Stimulated activated CD8-positive, alpha-beta memory T cell treated with anti-CD3 and anti-CD28 coated beads, Interleukin-2, amount 100 ng/mL, for 48 hours (primary cell): Measurements from ENCODE around the gene MEA1.
A peak's percentile ranks its signal among the peaks of the same experiment; 100 is the strongest.

Experiments
- DNase-seq, 2 donors: peaks; one replicate each; pipeline ENCODE4 v3.0.0-alpha.2; 2020; ENCODE audit warnings: low read depth in 2 of 2

MEA1 gene

GRCh38 chr6:42970871-42971612 lies 42.7 kb downstream of the MEA1 start:
- no peak for DNase-seq

- DNase-seq = no peak
These were observed 43.8 kb downstream of the MEA1 start for GRCh38 chr6:42969934-42970333.

GRCh38 chr6:42969431-42969830 lies 44.3 kb downstream of the MEA1 start:
- no peak for DNase-seq

- DNase-seq = no peak
These were observed 45.0 kb downstream of the MEA1 start for GRCh38 chr6:42968783-42969182.

GRCh38 chr6:42968126-42968701 lies 45.5 kb downstream of the MEA1 start:
- no peak for DNase-seq

DNA sequence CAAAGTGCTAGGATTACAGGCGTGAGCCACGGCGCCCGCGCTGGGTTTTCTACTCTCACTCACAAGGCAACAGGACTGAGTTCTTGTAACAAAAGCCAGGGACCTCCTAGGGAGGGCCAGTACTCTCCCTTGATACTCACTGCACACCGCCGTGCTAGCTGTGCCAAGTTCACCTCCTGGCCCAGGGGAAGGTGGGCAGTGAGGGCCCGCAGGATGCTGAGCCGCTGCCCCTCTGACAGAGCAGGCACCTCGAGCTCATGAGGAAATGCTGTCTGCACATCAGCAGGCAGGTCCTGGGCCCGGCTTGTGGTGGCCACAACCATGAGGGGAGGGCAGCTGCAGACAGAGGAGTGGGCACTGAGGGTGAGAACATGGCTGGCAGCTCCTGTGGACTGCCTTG lies 46.5 kb downstream of the MEA1 start:
- no peak for DNase-seq

DNA sequence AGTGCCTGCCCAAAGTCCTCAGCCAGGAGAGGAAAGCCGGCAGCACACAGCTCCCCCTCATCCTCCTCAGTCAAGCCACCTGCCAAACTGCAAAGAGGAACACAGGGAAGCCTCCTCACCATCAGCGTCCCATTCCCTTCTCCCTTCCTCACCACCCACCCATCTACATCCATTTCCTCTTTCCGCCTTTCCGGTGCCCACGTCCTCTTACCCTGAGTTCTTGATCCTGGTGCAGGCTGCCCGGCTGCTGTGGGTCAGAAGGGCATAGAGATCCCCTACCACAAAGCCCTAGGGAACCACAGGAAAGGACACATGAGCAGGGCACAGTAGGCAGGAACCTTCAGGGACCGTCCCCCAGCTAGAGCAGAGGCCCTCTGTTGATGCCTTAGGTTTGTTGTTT lies 47.2 kb downstream of the MEA1 start:
- no peak for DNase-seq

DNA sequence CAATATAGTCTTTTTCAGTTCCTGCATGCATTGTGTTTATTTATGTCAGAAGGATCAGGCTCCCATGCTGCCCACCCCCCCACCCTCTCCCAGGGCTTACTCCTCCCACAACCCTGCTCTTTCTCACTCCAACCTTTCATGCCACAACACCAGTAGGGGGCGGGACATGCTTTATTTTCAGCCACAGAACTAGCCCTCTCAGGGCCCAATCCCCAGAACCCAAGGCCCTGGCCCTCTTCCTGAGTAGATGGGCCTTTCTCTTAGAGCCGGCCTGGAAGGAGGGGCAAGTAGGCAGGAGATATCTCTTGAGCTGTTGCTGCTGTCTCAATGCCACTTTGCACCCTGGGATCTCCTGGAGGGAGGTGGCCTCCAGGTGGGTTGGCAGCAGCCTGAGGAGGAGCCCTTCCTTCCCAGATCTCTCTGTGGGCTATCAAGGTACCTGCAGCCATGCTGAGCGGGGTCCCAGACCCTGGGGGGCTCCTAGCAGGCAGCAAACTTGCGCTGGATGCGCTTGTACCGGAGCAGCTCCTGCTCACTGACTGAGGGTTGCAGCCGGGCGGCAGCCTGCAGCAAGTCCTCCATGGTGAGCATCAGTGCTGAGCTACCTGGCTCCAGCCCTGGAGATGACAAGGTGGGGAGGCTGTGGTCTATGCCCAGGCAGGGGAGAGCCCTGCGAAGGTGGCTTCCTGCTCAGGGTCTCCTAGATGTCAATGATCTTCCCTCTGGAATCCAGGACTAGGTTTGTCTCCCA lies 49.7 kb downstream of the MEA1 start:
- peak in 1 of 2 donors; percentile 25 for DNase-seq

GRCh38 chr6:42963179-42963854 lies 50.4 kb downstream of the MEA1 start:
- DNase-seq = no peak

- no peak for DNase-seq
These were observed 51.1 kb downstream of the MEA1 start for GRCh38 chr6:42962502-42963178.

DNA sequence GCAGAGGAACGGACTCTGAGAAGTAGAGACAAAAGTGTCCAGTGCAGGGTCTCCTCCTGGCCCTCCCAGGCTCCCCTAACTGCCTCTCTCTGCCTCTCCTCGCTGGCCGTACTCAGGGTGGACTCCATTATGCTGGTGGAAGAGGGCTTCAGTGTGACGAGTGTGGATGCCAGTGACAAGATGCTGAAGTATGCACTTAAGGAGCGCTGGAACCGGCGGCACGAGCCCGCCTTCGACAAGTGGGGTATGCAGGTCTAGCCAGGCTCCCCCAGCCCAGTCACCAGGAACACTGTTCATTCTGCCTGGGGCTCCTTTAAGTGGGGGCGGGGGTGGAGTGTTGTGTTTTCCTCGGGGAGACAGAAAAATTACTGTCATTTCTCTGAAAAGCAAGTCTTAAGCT lies 51.6 kb downstream of the MEA1 start:
- DNase-seq = no peak
